ENCODE measurements around the gene ZBTB25.

DNA sequence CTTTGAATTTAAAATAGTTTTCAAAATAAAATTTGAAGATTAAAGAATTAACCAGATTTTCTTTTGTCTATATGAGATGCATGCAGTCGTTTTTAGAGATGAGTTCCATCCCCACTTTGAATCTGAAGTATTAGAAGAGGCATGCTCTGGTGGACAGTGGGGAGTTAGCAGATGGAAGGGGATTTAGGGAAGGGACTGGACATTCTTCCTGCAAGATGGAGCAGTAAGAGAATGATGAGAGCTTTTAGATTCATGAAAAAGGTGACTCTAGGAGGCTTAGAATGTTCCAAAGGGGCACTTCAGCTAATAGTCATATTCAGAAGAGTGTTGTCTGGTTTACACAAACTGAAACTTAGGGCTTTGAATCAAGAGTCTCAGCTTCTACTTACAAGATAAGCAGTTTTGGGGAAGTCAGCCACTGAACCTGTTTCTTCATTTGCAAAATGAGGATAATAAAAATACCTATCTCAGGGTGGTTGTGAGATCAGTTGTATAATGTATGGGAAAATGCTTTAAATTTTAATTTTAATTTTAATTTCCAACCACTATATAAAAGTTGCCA is 4.7 kb upstream of the ZBTB25 start:
- TF ChIP-seq, protein P1, sequence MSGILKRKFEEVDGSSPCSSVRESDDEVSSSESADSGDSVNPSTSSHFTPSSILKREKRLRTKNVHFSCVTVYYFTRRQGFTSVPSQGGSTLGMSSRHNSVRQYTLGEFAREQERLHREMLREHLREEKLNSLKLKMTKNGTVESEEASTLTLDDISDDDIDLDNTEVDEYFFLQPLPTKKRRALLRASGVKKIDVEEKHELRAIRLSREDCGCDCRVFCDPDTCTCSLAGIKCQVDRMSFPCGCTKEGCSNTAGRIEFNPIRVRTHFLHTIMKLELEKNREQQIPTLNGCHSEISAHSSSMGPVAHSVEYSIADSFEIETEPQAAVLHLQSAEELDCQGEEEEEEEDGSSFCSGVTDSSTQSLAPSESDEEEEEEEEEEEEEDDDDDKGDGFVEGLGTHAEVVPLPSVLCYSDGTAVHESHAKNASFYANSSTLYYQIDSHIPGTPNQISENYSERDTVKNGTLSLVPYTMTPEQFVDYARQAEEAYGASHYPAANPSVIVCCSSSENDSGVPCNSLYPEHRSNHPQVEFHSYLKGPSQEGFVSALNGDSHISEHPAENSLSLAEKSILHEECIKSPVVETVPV (CRISPR knock-in tag; IDR thresholded peaks at IDR 0.05) = no peak
- TF ChIP-seq SNAI2 (CRISPR knock-in tag; IDR thresholded peaks at IDR 0.05) (no peak), BACH2 (CRISPR knock-in tag; IDR thresholded peaks at IDR 0.05; ENCODE audit: borderline replicate concordance) (no peak), ZNF70 (CRISPR knock-in tag; IDR thresholded peaks at IDR 0.05) (no peak), ZNF8 (CRISPR knock-in tag; IDR thresholded peaks at IDR 0.05) (no peak), RARB (CRISPR knock-in tag; IDR thresholded peaks at IDR 0.05) (no peak), ZC3H10 (CRISPR knock-in tag; IDR thresholded peaks at IDR 0.05) (no peak)
- TF ChIP-seq, protein P2, sequence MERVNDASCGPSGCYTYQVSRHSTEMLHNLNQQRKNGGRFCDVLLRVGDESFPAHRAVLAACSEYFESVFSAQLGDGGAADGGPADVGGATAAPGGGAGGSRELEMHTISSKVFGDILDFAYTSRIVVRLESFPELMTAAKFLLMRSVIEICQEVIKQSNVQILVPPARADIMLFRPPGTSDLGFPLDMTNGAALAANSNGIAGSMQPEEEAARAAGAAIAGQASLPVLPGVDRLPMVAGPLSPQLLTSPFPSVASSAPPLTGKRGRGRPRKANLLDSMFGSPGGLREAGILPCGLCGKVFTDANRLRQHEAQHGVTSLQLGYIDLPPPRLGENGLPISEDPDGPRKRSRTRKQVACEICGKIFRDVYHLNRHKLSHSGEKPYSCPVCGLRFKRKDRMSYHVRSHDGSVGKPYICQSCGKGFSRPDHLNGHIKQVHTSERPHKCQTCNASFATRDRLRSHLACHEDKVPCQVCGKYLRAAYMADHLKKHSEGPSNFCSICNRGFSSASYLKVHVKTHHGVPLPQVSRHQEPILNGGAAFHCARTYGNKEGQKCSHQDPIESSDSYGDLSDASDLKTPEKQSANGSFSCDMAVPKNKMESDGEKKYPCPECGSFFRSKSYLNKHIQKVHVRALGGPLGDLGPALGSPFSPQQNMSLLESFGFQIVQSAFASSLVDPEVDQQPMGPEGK (CRISPR knock-in tag; IDR thresholded peaks at IDR 0.05; ENCODE audit: borderline replicate concordance) = no peak
